ENCODE results near the gene DAZL.

DAZL gene

GRCh38 chr3:16550676-16551341, 54.4 kb downstream of the DAZL start:
- ChIA-PET POLR2A (no interaction called here), CTCF (interaction anchor here (0.6 to 3.9 kb wide), 26 partner anchors 12 to 1335 kb away, joined by 3 to 67 read pairs (median 4); no protein-coding TSS in a partner anchor)
- Histone ChIP-seq H3K4me3 (ENCODE audit: low read depth, low read length) (no peak overlapping the region), H3K36me3 (ENCODE audit: control insufficient read depth in 2 of 2, insufficient read depth in 1 of 2, low read length in 2 of 2) (no peaks in the 10 kb centered on the region), H3K4me1 (ENCODE audit: control insufficient read depth, insufficient read depth, low read length) (no peaks in the 10 kb centered on the region), H3K9me3 (ENCODE audit: control insufficient read depth, insufficient read depth, low read depth, low read length) (no peaks in the 10 kb centered on the region), H3K27ac (ENCODE audit: extremely low read depth, low read depth, low read length) (no peak overlapping the region)
- TF ChIP-seq ZNF561 (tag by site-specific recombination; IDR thresholded peaks at IDR 0.05; ENCODE audit: borderline replicate concordance) = 0 out of 2 replicates have a peak, but pooled peaks have one; percentile 36
- no peak for TF ChIP-seq SP7 (tag by site-specific recombination; IDR thresholded peaks at IDR 0.05)
- TF ChIP-seq CTCF (tag by site-specific recombination; IDR thresholded peaks at IDR 0.05) = peak; percentile 85
- TF ChIP-seq ZNF248 (tag by site-specific recombination; IDR thresholded peaks at IDR 0.05) = no peak
- 0 out of 2 replicates have a peak, but pooled peaks have one; percentile 28 for TF ChIP-seq ZSCAN30 (tag by site-specific recombination; IDR thresholded peaks at IDR 0.05)
- TF ChIP-seq ZSCAN4 (tag by site-specific recombination; IDR thresholded peaks at IDR 0.05) = peak; percentile 98
- TF ChIP-seq ZNF654 (tag by site-specific recombination; IDR thresholded peaks at IDR 0.05; ENCODE audit: low read depth) = peak; percentile 99
- TF ChIP-seq PRDM4 (tag by site-specific recombination; IDR thresholded peaks at IDR 0.05) = no peak
- TF ChIP-seq ZNF335 (tag by site-specific recombination; conservative IDR thresholded peaks at IDR 0.05) = peak; percentile 91
- TF ChIP-seq ZNF513 (tag by site-specific recombination; IDR thresholded peaks at IDR 0.05) = no peak
- peak; percentile 42; the same call in 1 of the 2 replicates for TF ChIP-seq ZNF692 (tag by site-specific recombination; IDR thresholded peaks at IDR 0.05)
- no peak for TF ChIP-seq ZNF221 (tag by site-specific recombination; IDR thresholded peaks at IDR 0.05; ENCODE audit: borderline replicate concordance)
- TF ChIP-seq ZBTB20 (tag by site-specific recombination; IDR thresholded peaks at IDR 0.05) = peak; percentile 79
- TF ChIP-seq ZNF76 (tag by site-specific recombination; IDR thresholded peaks at IDR 0.05; ENCODE audit: borderline replicate concordance, low read depth) = 0 out of 2 replicates have a peak, but pooled peaks have one; percentile 18
- TF ChIP-seq MZF1 (tag by site-specific recombination; IDR thresholded peaks at IDR 0.05; ENCODE audit: borderline replicate concordance) = peak; percentile 66; the same call in 1 of the 2 replicates
- TF ChIP-seq ZBTB17 (tag by site-specific recombination; IDR thresholded peaks at IDR 0.05) = 0 out of 2 replicates have a peak, but pooled peaks have one; percentile 15
- peak; percentile 45 for TF ChIP-seq ZNF518A (tag by site-specific recombination; conservative IDR thresholded peaks at IDR 0.05; ENCODE audit: low read depth)
- TF ChIP-seq, protein P1, sequence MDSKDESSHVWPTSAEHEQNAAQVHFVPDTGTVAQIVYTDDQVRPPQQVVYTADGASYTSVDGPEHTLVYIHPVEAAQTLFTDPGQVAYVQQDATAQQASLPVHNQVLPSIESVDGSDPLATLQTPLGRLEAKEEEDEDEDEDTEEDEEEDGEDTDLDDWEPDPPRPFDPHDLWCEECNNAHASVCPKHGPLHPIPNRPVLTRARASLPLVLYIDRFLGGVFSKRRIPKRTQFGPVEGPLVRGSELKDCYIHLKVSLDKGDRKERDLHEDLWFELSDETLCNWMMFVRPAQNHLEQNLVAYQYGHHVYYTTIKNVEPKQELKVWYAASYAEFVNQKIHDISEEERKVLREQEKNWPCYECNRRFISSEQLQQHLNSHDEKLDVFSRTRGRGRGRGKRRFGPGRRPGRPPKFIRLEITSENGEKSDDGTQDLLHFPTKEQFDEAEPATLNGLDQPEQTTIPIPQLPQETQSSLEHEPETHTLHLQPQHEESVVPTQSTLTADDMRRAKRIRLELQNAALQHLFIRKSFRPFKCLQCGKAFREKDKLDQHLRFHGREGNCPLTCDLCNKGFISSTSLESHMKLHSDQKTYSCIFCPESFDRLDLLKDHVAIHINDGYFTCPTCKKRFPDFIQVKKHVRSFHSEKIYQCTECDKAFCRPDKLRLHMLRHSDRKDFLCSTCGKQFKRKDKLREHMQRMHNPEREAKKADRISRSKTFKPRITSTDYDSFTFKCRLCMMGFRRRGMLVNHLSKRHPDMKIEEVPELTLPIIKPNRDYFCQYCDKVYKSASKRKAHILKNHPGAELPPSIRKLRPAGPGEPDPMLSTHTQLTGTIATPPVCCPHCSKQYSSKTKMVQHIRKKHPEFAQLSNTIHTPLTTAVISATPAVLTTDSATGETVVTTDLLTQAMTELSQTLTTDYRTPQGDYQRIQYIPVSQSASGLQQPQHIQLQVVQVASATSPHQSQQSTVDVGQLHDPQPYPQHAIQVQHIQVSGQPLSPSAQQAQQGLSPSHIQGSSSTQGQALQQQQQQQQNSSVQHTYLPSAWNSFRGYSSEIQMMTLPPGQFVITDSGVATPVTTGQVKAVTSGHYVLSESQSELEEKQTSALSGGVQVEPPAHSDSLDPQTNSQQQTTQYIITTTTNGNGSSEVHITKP (tag by site-specific recombination; IDR thresholded peaks at IDR 0.05) = peak; percentile 51; the same call in 1 of the 2 replicates

All from HEK293 (cell line).